Stimulated activated CD4-positive, alpha-beta T cell treated with anti-CD3 and anti-CD28 coated beads, Interleukin-2, amount 100 ng/mL, for 24 hours (primary cell): Measurements from ENCODE around the gene PRKN.
"Not testable (repeated sequence)": the region's sequence is repeated elsewhere in the genome, so short reads cannot be mapped to it uniquely, and the experiment has no call there.

Experiments used
- DNase-seq, 2 donors: peaks; one replicate each; pipeline ENCODE4 v3.0.0-alpha.2; 2020

PRKN gene

DNA sequence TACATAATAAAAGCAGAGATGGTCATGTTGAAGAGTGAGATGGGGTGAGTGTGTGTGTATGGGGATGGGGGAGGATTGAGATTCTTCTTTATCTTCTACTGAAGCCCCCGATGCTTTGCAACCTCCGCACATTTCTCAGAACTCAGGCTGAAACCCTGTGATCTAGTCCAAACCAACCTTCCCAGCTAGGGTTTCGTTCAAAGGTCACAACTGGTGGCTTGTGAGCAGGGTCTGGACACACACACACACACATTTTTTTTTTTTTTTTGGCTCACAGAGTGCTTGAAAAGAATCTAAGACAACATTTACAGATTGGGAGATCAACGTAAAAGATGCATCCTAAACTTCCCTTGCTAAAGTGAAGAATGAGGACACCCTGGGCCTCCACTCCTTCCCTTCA, 1228.7 kb downstream of the PRKN start:
- DNase-seq: no peak

DNA sequence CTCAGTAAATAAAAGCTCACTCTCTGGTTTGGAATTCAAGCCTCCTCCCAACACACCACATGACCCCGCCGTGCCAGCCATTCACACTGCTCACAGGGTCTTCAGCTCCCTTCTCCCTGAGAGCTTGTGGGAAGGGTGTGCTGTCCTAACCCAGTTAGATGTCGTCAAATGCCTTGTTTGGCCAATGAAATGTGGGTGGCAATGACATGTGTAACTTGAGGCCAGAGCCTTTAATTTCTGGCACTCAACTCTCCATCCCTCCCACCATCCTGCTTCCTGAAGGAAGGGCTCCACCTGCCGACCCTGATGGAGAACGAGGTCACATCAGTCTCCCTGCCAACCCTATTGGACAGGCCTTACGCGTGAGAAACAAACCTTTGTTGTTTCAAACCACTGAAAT, 1229.2 kb downstream of the PRKN start:
- DNase-seq: no peak

DNA sequence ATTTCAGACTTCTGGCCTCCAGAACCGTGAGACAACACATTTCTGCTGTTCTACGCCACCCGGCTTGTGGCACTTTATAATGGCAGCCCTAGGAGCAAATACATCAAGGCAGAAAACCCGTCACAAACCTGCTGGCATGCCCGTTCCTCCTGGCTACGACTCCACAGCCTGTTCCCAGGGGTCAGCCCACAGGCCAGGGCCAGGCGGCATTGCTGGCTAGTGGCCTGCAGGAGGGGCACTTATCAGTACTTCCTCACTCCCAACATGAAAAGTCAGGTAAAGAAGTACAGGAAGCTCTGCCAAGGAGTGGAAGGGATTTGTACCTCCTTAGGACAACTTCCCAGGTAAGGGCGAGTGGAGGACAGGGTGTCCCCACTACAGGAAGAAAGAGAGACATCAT, 1230.6 kb downstream of the PRKN start:
- DNase-seq: no peak

DNA sequence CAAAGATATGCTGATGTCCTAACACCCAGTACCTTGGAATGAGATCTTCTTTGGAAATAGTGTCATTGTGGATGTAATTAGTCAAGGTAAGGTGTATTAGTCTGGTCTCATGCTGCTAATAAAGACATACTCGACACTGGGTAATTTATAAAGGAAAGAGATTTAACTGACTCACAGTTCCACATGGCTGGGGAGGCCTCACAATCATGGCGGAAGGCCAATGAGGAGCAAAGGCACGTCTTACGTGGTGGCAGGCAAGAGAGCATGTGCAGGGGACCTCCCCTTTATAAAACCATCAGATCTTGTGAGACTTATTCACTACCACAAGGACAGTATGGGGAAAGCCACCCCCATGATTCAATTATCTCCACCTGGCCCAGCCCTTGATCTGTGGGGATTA, 1231.3 kb downstream of the PRKN start:
- DNase-seq: not testable (repeated sequence)

DNA sequence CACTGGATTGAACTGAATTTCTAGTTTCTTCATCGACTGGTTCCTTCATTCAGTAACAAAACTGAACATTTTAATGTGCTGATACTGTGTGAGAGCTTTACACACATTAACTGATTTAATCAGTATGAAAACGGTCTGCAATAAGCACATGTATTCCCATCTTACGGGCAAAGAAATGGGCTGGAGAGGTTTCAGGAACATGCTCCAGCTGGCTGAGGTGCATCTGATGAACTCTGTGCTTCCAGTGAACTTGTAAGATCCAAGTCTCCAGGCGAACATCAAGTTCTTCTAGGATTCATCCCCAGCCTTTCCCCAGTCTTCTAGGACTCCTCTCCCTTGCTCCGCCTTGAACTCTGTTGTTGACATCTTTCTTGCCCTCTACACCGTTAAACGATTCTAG, 1233.0 kb downstream of the PRKN start:
- DNase-seq: no peak

DNA sequence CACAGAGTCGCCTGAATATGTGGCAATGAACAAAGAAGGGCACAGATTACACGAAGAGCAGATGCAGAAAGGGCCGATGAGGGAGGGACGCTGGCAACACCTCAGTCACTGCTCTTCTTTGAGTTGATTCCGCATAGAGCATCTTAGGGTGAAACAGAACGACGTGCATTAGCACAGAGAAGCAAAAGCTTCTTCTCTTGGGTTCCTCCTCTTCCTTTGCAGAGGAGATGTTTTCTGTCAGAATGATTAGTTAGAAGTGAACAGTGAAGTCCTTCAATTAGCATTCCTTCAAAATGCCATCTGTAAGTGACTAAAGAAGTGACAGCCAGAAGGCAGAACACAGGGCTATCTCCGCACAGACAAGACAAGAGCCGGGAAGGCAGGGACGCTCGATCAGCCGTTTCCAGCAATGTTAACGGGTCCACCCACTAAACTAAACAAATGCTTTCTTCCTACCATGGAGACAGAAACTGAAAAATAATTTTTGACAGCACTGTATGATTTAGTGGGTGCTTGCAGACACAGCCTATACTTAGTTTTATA, 1233.9 kb downstream of the PRKN start:
- DNase-seq: no peak

DNA sequence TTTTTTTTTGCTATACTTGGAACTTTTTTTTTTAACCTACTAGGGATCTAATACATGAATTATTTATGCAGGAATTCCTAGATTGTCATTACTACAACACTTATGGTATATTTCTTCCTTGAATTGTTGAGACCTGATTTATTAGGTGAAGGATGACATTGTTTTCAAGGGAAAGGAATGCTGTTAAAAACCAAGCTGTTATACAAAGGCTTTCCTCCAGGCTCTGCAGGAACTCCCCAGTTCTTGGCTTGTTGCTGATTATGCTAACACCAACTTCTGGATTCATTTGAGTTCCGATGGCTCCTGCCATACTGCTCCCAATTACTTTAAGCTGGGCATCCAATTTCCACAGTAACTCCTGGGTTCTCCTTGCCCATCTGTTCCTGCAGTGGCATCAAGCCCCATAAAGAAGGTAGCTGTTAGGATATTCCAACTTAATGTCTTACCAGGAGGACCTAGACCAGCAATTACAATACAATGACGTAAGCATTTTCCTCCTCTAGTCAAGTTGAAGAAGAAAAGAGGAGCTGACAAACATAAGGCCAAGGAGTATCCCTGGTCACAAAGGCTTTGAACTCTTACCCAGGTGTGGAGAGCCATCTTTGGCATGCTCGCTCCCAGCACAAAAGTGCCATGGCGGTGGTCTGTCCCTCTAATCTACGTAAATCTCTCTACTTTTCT, 1237.8 kb downstream of the PRKN start:
- no peak for DNase-seq

DNA sequence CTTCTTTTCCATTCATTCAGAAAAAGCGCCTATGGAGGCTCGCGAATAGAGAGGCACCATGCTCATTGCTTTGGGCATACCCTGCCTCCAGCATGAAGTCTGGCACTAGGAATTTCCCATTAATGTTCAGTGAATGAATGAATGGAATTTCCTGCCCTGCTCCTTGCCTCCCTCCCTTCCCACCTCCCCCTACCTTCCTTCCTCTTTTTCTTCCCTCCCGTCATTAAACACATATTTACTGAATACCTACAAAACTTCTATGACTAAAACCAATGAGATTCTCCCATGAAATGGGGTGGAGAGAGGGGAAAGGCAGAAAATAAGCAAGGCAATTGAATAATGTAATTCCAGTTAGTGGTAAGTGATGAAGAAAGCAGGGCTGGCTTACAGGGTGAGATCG, 1239.9 kb downstream of the PRKN start:
- no peak for DNase-seq

DNA sequence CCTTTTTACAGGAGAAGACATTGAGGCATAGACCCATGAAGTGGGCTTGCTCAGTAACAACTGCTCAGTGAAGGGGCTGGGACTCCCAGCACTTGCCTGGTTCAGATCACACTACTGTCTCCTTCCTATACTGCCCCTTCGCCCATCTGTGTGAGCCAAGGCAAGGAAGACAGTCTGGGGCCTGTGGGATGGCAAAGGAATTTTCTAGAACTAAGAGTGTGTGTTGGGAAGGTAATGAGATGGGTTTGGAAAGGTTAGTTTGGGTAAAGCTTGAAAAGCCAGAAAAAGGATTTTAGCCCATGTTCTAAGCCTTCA, 1240.4 kb downstream of the PRKN start:
- no peak for DNase-seq

DNA sequence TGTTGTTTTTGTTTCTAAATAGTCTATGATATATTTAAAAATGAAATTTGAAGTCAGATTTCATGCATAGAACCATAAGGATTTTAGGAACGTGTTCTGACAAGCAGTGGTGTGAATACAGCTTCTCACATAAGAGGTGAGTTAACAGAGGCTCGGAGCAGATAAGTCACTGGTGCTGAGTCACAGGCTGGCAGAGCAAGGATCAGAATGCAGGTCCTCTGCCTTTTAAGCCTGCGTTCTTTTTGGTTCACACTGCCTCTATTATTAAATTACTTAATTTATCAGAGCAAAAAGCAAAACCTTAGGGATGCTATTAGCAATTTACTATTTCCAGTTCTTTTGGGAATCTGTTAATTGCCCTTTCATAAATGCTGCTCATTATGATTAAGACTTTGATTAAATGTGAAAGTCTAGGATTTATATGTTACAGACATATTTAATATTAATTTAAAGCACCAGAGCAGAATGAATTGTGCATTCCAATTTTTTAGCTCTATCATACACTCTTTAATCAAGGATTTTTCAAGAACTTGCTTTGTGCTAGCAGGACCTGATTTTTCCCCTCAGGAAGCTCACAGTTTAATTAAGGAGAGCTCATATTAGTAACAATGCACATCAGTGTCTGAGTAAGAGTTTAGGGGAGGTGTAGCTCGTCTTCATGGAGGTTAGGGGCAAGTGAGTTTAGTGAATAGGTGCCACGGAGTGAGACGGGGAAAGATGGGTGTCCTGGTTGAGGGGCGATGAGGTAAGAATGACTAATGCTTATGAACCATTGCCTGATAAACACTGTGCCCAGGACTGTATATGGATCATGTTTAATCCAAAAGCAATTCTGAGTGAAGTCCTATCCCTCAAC, 1241.0 kb downstream of the PRKN start:
- no peak for DNase-seq

DNA sequence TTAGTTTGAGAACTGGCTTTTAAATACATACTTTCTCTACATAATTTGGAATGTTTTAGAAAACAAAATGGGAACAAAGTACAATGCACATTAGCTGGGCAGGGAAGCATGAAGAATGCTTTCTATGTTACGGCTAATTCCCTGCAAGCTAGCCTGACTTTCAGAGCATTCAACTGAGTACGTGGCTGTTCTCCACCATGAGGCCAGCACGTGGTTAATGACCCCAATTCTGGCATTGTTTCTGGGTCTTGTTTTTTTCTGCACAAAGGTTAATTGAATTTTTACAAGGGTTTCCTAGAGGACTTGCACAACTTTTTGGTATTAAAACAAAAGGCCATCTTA, 1245.1 kb downstream of the PRKN start:
- DNase-seq: no peak

DNA sequence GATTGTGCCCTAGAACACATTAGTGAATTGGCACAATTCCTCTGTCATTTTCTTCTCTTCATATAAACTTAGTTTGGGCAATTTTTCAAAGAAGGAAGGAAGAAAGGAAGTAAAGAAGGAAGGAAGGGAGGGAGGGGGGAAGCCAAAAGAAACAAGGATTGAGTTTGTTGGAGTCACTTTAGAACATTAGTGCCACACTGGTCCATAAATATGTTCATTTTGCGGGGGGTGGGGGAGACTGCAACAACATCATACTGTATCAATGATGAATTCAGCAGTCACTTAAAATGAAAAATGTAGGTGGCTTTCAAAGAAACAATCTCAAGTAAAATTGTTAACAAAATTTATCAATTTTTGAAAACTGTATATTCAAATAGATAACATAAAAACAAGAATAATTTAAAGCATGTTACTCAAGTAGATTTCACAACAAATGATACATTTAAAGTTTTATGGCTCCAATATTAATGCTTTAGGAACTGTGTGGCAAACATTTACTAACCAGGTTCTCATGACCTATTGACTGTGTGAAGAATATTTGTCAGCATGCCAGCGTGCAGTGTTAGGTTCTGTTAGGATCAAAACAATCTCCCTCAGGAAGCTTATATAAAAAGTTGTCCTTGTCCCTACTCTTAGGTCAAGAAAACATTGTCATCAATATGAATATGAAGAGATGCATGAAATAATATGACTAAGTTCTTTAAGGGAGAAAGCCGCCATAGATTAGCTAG, 1245.6 kb downstream of the PRKN start:
- no peak for DNase-seq

DNA sequence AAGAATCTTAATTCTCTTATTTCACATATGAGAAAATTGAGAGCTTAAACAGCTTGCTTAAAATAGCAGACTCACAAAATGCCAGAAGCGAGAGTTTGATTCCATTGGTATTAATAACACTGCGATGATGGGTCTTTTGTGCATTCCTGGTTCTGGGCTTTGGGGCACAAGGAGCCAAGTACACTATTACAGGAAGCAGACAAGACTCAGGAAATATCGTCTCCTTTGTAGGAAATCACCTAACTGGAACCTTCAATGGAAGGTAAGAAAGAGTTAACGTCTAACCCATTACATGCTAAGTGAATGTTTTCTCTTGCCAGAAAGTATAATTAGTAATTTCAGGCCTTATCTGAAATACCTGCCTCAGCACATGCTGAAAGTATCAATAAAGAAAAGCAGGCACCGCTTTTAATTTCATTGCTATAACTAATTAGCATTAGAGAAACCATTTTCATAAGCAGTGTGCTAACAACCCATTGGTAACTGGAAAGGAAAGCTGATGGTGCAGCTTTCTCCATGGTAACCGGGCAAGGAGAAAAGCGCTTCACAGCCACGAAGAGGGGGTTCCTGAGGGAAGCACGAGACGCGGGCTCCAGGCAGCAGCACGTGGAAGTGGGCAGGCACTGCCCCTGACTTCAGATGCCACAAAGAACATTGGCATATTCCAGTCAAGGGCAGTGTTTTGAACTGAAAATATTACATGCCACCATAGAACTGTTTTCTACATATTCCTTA, 1247.0 kb downstream of the PRKN start:
- no peak for DNase-seq

DNA sequence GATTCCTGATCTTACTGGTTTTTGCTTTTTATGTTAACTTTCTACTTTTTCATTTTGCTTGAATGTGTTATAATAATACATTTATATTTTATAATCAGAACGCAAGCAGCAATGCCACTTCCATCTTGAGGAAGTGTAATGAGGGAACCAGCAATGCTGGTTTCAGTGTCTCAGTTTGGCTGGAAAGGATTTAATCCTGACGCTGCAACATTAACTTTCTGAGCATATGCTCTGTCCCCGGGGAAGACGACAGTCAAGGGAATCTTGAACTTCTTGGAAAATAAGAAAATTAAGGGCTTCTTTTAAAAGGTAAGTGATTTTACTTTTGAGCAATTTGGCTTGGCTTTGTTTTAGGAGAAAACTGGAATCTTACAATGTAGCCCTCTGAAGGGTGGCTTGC, 1248.2 kb downstream of the PRKN start:
- no peak for DNase-seq

DNA sequence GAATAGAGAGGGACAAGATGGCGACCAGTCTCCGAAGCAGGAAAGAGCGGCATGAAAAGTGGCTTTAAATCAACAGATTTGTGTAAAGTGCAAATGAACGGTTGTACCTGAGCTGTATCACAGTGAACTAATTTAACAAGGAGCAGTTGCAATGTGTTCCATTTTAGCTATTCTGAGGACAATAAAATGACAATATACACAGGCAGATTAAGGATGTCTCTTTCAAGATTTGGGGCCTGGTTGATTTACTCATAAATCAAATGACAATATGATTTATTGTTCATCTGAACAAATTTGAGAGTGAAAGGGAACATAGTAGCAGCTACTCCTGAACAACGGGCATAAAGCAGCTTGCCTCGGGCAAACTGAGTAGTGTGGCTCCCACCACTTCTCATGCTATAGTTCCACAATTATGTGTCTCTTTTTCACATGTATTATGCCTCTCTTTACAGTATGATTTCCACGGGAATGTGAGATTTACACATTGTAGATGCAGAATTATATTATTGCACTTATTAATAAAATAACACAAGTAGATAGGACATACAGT, 1249.6 kb downstream of the PRKN start:
- DNase-seq: no peak

DNA sequence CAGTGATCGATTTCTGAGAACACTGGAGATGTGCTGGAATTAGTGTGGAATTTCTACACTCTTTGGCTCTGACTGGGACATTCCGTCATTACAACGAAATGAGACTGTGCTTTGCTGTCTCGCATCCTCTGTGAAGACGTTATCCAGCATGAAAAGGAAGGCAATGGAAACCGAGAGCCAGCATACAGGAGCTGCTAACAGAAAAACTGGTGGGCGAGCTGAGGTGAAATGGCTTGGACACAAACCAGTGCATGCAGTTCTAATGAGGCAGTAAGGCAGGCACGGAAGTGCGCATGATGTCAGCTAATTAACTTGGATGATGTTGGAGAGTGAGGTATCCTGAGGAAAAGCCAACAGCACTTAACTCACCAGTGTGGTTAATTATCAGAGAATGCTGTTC, 1250.9 kb downstream of the PRKN start:
- DNase-seq: no peak

DNA sequence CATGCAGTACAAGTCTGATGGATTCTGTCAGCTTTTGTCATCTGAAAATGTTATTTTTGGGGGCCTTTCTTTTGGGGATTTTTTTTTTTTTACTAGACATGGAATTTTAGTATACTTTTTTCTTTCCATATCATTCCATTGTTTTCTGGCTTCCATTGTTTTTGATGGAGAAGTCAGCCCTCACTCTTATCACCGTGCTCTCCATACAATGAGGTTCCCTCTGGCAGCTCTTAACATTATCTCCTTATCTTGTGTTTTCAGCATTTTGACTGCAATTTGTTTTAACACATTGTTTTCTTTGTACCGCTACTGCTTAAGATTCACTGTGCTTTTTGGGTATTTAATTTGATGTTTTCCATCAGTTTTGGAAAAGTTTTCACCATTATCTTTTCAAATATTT, 1262.2 kb downstream of the PRKN start:
- no peak for DNase-seq

DNA sequence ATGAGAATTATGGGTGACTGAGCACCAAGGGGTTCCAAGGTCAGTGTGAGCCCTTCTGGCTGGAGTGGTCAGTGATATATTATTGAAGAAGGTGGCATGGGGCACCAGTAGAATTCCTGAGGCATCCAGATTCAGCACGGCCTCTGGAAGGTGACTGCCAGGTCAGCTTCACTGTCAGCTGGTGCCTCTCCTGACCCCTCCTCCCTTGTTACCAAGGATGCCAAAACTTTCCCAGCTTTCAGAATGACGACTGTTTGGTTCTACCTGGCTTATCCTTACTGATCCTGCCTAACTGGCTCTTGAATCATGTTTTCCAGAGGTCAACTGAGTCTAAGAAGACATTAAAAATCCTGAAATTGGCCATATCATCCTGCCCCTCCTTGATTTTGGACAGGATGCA, 1264.5 kb downstream of the PRKN start:
- DNase-seq: no peak

DNA sequence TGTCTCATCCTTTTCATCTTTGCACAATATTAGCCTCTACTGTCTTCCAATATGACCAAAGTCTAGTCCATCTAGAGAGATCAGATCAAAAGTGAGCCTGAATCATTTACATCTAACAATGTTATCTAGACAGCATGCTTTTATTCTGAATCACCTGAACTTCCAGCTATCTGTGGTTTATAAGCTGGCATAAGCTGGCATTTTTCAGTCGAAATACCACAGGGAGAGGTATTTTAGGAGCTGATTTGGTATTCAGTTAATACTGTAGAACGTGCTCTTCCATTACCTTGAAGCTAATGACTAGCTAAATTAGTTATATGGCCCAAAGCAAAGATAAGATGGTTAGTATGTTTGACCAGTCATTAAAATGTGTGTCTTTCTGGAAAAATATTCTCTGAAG, 1265.4 kb downstream of the PRKN start:
- no peak for DNase-seq

DNA sequence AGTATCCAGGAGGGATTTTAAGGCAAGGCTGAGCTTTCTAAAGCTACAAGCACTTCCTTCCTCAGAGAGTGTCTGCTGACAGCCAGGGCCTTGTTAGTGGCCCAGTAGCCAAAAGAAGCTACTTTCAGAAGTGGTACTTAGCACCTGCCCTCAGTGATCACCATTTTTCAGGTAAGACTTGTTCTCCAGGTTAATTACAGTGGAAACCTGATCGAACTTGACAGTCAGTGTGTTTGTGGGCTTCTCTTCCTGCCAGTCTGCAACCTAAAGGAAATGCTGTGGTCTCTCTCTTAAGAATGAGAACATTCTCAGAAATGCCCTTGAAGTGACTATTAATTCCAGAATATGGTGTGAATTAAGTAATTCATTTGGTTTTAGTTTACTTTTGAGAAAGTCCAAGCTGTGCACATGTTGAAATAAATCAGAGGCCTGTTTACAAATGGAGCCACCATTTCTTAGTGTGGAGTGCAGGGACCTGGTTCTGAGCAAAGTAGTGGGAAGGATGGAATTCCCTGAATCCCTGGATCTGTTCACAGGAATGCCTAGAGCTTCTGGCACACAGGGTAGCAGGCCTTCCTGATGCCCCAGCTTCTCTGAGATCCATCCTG, 1268.5 kb downstream of the PRKN start:
- no peak for DNase-seq

DNA sequence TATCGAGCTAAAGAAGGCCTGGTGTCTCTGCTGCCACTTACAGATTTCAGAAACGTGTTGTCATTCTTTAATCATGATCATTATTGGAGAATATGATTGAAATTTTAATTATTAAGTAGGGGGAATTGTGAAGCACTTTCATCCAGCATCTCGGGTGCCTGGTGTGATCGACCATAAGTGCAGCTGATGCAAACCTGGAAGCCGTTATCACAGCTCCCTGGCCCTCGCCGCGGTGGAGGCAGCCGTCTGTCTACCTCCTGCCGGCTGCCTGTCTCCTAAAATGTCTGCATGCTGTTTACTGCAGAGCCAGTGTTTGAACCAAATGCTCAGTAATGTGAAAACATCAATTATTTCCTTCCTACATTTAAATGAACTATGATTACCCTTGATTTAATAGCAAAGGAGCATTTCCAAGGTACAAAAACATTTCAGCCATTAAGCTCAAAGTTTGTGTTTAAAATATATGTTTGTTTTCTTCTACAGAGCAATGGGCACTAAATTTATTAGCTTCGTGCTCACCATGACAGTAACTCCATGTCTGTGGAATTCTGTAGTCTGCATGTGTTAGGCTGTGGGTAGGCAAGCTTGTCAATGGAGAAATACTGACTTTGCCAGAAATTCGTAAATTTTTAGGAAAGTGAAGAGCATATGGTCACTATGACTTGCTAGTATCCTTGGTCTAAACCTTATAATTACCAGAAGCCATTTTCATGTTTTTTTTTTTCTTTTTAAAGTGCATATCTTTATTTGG, 1269.2 kb downstream of the PRKN start:
- DNase-seq: no peak

DNA sequence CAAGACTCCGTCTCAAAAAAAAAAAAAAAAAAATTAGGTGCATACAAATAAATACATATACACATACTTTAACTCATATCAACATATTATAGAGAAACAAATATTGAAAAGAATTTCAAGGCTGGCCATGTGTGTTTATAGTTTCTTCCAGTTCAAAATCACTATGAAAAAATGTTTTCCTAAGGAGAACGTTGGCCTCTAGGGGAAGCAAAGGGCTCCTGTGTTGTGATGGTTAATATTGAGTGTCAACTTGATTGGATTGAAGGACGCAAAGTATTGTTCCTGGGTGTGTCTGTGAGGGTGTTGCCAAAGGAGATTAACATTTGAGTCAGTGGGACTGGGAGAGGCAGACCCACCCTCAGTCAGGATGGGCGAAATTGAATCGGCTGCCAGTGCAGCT, 1271.7 kb downstream of the PRKN start:
- no peak for DNase-seq
